Choroid plexus epithelial cell (primary cell): ENCODE data around the gene SLC12A8.

Experiments used
- DNase-seq: peaks from one replicate; pipeline ENCODE4 v3.0.0-alpha.2; 2010; ENCODE audit warnings: low read depth
- H3K4me3 ChIP-seq: 2 replicates; pipeline ENCODE4 v1.5.1; 2011; ENCODE audit warnings: low read depth, mild to moderate bottlenecking, control low read depth, low read length, moderate library complexity
- TF ChIP-seq, protein P1 (sequence below): conservative IDR thresholded peaks from 2 replicates; pipeline ENCODE4 v1.5.1; 2011; ENCODE audit warnings: low read depth, mild to moderate bottlenecking, control low read depth, inconsistent platforms, low read length, moderate library complexity

SLC12A8 gene

DNA sequence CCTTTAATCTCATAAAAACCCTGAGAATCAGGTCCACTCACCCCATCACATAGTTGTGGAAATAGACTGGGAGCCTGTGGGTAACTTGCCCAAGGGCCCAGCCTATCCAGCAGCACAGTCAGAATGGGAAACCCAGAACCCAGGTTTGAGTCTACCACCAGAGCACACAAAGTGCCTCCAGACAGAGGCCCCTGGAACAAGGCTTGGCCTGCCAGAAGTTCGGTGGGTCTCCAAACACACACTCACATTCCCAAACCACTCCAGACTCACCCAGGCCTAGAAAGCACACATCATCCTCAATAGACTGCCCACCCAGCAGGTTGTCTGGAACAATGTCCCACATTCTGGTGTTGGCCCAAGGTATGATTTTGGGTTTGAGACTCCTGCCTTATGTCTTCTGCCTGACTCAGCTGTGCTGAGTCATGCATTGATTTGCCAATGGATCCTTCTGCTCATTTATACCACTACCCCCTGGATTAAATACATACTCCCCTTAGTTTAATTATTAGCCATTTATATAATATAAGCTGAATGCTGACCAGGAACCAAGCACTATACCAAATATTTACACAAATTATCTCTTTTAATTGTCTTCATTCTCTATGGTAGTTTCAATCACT is 4.5 kb downstream of the SLC12A8 start:
- H3K4me3 ChIP-seq = no peak overlapping the region
- no peak for DNase-seq
- TF ChIP-seq, protein P1, sequence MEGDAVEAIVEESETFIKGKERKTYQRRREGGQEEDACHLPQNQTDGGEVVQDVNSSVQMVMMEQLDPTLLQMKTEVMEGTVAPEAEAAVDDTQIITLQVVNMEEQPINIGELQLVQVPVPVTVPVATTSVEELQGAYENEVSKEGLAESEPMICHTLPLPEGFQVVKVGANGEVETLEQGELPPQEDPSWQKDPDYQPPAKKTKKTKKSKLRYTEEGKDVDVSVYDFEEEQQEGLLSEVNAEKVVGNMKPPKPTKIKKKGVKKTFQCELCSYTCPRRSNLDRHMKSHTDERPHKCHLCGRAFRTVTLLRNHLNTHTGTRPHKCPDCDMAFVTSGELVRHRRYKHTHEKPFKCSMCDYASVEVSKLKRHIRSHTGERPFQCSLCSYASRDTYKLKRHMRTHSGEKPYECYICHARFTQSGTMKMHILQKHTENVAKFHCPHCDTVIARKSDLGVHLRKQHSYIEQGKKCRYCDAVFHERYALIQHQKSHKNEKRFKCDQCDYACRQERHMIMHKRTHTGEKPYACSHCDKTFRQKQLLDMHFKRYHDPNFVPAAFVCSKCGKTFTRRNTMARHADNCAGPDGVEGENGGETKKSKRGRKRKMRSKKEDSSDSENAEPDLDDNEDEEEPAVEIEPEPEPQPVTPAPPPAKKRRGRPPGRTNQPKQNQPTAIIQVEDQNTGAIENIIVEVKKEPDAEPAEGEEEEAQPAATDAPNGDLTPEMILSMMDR = no peak

DNA sequence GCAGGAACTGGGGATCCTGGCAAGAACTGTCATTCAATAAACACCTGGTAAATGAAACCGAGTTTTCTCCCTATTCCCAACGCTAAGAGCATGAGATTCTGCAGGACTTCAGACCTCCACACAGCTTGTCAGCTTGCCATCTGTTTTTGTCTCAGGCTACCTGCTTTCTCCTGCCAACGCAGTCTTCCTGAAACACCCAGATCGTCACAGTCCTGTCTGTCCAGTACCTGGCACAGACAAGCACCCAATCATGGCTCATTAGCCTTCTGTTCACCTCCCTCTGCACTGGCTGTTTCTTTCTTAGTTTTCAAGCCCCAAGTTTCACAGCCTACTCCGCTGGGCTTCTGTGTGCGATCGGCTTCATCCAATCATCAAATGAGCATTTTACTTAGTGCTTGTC is 5.0 kb downstream of the SLC12A8 start:
- no peak for DNase-seq
- H3K4me3 ChIP-seq = no peak overlapping the region
- TF ChIP-seq, protein P1 = no peak

DNA sequence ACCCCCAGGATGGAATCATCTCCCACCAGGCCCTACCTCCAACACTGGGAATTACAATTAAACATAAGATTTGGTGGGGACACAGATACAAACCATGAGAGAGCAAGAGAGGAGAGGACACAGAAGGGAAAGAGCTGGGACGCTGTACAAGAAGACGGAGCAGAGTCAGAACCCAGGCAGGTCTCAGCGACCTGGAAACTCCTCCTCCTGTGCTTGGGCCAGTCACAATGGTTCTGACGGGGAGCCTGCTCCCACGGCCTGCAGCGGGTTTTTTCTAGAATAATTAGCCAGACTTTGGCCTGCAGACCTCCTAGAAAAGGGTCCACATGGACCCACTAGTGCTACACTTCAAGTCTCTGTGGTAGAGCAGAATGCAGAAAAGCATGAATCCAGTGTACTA is 5.6 kb downstream of the SLC12A8 start:
- H3K4me3 ChIP-seq = no peak overlapping the region
- TF ChIP-seq, protein P1 = no peak
- DNase-seq = no peak

DNA sequence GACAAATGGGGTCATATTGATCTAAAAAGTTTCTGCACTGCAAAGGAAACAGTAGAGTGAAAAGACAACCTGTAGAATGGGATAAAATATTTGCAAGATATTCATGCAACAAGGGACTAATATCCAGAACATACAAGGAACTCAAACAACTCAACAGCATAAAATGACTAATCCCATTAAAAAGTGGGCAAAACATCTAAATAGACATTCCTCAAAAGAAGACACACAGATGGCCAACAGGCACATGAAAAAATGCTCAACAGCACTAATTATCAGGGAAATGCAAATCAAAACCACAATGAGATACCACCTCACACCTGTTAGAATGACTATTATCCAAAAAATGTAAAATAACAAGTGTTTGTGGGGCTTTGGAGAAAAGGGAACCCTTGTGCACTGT is 8.8 kb downstream of the SLC12A8 start:
- H3K4me3 ChIP-seq = no peak overlapping the region
- TF ChIP-seq, protein P1 = no peak
- no peak for DNase-seq

DNA sequence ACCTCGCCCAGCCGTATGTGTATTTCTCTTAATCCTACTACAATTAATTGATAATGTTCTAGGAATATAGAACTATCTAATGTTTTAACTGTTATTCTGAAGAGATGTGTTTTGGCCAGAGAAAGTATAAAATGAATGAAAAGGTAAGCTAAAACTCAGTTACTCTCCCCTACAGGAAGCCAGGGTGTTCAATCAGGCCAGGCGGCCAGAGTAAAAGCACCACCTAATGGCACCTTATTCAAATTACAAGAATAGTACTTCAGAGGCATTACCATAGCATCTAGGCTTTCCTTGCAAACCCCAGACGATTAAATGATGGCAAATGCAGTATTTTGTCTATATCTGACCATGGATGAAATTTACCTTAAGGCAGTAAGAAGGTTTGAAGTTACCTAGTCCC is 10.4 kb downstream of the SLC12A8 start:
- TF ChIP-seq, protein P1 = peak; percentile 55
- H3K4me3 ChIP-seq = no peak overlapping the region
- DNase-seq = peak; percentile 56

DNA sequence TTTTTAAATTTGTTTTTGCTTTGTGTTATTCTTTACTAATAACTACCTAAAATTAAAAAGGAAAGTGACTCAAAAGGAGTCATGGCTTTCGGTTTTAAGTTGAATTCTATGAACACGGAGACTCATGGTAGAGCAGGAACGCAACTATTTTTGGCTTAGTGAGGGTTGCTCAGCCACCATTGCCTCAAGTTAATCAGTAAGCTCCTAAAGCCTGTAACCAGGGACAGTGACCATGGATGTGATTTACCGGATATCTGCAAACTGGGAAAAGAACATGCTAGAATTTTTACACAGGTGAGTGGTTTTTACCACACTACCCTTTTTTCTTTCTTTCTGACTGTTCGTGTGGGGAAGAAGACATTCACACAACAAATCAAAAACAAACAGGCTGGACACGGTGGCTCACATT is 11.8 kb downstream of the SLC12A8 start:
- DNase-seq = no peak
- TF ChIP-seq, protein P1 = no peak
- no peak overlapping the region for H3K4me3 ChIP-seq

DNA sequence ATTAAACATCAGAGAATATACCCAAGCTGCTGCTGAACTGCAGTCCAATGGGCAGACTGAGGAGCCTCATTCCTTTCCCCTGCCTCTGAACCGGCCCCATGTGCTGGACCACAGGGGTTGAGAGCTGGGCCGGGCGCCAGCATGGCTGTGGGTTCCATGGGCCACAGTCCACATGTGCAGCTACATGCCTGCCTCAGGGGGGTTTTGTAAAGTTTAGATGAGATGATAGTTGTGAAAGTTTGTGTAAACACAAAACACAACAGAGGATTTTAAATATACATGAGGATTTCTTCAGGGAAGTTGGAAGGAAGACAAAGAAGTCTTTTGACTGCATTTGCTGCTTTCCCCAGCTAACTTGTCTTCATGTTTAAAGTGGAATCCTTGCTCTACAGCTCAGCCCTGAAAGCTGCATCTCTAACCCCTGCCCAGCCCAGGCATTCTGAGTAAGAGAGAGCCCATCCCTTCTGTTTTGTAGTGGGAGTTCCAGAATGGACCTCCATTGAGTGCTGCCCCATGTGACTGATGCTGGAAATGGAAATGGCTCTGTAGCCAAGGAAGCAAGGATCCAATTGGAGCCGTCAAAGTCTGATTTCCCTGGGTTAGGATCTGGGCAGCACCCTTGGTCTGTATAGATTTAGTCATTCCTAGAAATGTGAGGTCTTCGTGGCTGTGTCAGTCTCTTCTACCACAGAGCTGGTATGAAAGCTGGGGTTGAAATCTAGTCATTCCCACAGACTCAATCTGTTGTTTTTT is 17.5 kb downstream of the SLC12A8 start:
- TF ChIP-seq, protein P1 = peak; percentile 15
- no peak overlapping the region for H3K4me3 ChIP-seq
- peak; percentile 96 for DNase-seq
